ENCODE results near the gene CDH15. TPM values are rescaled to one million over a fixed set of nuclear protein-coding genes. Genes with fewer than 3 reads are reported as not detected.

CDH15 gene
- total RNA-seq, 5 donors from 2014 or later (not counting 1 experiment from before 2014, with no cell fraction given): 0.19 TPM; not detected in 4

- Mint-ChIP-seq H3K27ac (no peak overlapping the region), H3K4me1 (peaks cover 0 to 21% (median 13%) of the 10 kb centered on the region in 3 donors), H3K36me3 (no peaks in the 10 kb centered on the region), H3K9me3 (peaks cover 0 to 4% (median 0%) of the 10 kb centered on the region in 3 donors), H3K4me3 (peak overlapping the region; percentile 52 to 62 (median 59)), H3K27me3 (peaks cover 21 to 54% of the 10 kb centered on the region in 2 donors)
- WGBS (ENCODE audit: insufficient coverage): 4% methylated on average over 57 of the region's 58 CpGs
- POLR2A ChIA-PET: no interaction called here
- Histone ChIP-seq H3K27ac (ENCODE audit: low read length) (no peak overlapping the region), H3K9me3 (no peaks in the 10 kb centered on the region), H3K36me3 (ENCODE audit: control insufficient read depth in 2 of 2, extremely low read depth in 1 of 2, insufficient read depth in 1 of 2, low read length in 1 of 2) (no peaks in the 10 kb centered on the region), H3K4me1 (ENCODE audit: control insufficient read depth in 1 of 2, extremely low read depth in 1 of 2, insufficient read depth in 2 of 2, low read length in 2 of 2) (peaks cover 7 to 16% of the 10 kb centered on the region in 2 experiments), H3K27me3 (replicated peaks in 1 of 2; ENCODE audit: control insufficient read depth in 2 of 2, extremely low read depth in 1 of 2, insufficient read depth in 2 of 2, low read length in 1 of 2) (peaks cover 11 to 66% of the 10 kb centered on the region in 2 experiments), H3K4me3 (ENCODE audit: control insufficient read depth in 1 of 2, extremely low read depth in 1 of 2, low read length in 1 of 2) (peak overlapping the region in 1 of 2 donors; percentile 54)
- ATAC-seq (replicated peaks in 1 of 4) (peak; percentile 3 to 19 (median 10)), DNase-seq (no peak)
- CTCF ChIA-PET: no interaction called here
These were observed 29.4 kb downstream of the CDH15 start for GRCh38 chr16:89200850-89201411.

GRCh38 chr16:89201439-89202377 is 30.2 kb downstream of the CDH15 start:
- H3K27me3 ChIP-seq (replicated peaks in 1 of 2; ENCODE audit: control insufficient read depth in 2 of 2, extremely low read depth in 1 of 2, insufficient read depth in 2 of 2, low read length in 1 of 2): peaks cover 11 to 72% of the 10 kb centered on the region in 2 experiments
- WGBS (ENCODE audit: insufficient coverage): 3% methylated on average over 86 of the region's 111 CpGs
- ChIA-PET CTCF (no interaction called here), POLR2A (no interaction called here)
- H3K9me3 ChIP-seq: no peaks in the 10 kb centered on the region
- no peaks in the 10 kb centered on the region for H3K36me3 ChIP-seq (ENCODE audit: control insufficient read depth in 2 of 2, extremely low read depth in 1 of 2, insufficient read depth in 1 of 2, low read length in 1 of 2)
- Mint-ChIP-seq H3K4me3 (peak overlapping the region; percentile 43 to 57 (median 57)), H3K27me3 (peaks cover 21 to 57% of the 10 kb centered on the region in 2 donors), H3K27ac (no peak overlapping the region), H3K36me3 (no peaks in the 10 kb centered on the region), H3K4me1 (peaks cover 0 to 21% (median 13%) of the 10 kb centered on the region in 3 donors), H3K9me3 (peaks cover 0 to 4% (median 0%) of the 10 kb centered on the region in 3 donors)
- H3K4me1 ChIP-seq (ENCODE audit: control insufficient read depth in 1 of 2, extremely low read depth in 1 of 2, insufficient read depth in 2 of 2, low read length in 2 of 2): peaks cover 7 to 16% of the 10 kb centered on the region in 2 experiments
- H3K27ac ChIP-seq (ENCODE audit: low read length): no peak overlapping the region
- H3K4me3 ChIP-seq (ENCODE audit: control insufficient read depth in 1 of 2, extremely low read depth in 1 of 2, low read length in 1 of 2): peak overlapping the region; percentile 7 to 54
- DNase-seq (peak; percentile 45 to 85 (median 67)), ATAC-seq (replicated peaks in 1 of 4) (peak; percentile 82 to 89 (median 86))

GRCh38 chr16:89202422-89203215 is 31.1 kb downstream of the CDH15 start:
- DNase-seq: no peak
- H3K27me3 ChIP-seq (replicated peaks in 1 of 2; ENCODE audit: control insufficient read depth in 2 of 2, extremely low read depth in 1 of 2, insufficient read depth in 2 of 2, low read length in 1 of 2): peaks cover 11 to 67% of the 10 kb centered on the region in 2 experiments
- H3K4me3 Mint-ChIP-seq: peak overlapping the region; percentile 51 to 57 (median 57)

GRCh38 chr16:89207993-89208392 is 36.4 kb downstream of the CDH15 start:
- no peak overlapping the region for H3K27ac ChIP-seq (ENCODE audit: low read length)
- WGBS (ENCODE audit: insufficient coverage): no CpG with 5 or more reads among the region's 4 CpGs
- no peaks in the 10 kb centered on the region for H3K9me3 ChIP-seq
- Mint-ChIP-seq H3K36me3 (no peaks in the 10 kb centered on the region), H3K27ac (no peak overlapping the region), H3K9me3 (no peaks in the 10 kb centered on the region), H3K27me3 (peaks cover 18 to 60% of the 10 kb centered on the region in 2 donors), H3K4me1 (peaks cover 0 to 2% (median under 1%) of the 10 kb centered on the region in 3 donors), H3K4me3 (no peak overlapping the region)
- ChIA-PET POLR2A (interaction anchor here in 1 of 2 donors (0.5 kb wide), 1 partner anchor 10 kb away, joined by 3 read pairs; no protein-coding TSS in a partner anchor), CTCF (no interaction called here)
- no peaks in the 10 kb centered on the region for H3K36me3 ChIP-seq (ENCODE audit: control insufficient read depth in 2 of 2, extremely low read depth in 1 of 2, insufficient read depth in 1 of 2, low read length in 1 of 2)
- H3K4me3 ChIP-seq (ENCODE audit: control insufficient read depth in 1 of 2, extremely low read depth in 1 of 2, low read length in 1 of 2): no peak overlapping the region
- no peaks in the 10 kb centered on the region for H3K4me1 ChIP-seq (ENCODE audit: control insufficient read depth in 1 of 2, extremely low read depth in 1 of 2, insufficient read depth in 2 of 2, low read length in 2 of 2)
- no peak for DNase-seq
- no peak for ATAC-seq (replicated peaks in 1 of 4)
- peaks cover 5 to 57% of the 10 kb centered on the region in 2 experiments for H3K27me3 ChIP-seq (replicated peaks in 1 of 2; ENCODE audit: control insufficient read depth in 2 of 2, extremely low read depth in 1 of 2, insufficient read depth in 2 of 2, low read length in 1 of 2)

More at GRCh38 chr16:89202422-89203215, 31.1 kb downstream of the CDH15 start:
- Histone ChIP-seq H3K9me3 (no peaks in the 10 kb centered on the region), H3K4me1 (ENCODE audit: control insufficient read depth in 1 of 2, extremely low read depth in 1 of 2, insufficient read depth in 2 of 2, low read length in 2 of 2) (peaks cover 7 to 16% of the 10 kb centered on the region in 2 experiments), H3K4me3 (ENCODE audit: control insufficient read depth in 1 of 2, extremely low read depth in 1 of 2, low read length in 1 of 2) (peak overlapping the region in 1 of 2 donors; percentile 51), H3K27ac (ENCODE audit: low read length) (no peak overlapping the region), H3K36me3 (ENCODE audit: control insufficient read depth in 2 of 2, extremely low read depth in 1 of 2, insufficient read depth in 1 of 2, low read length in 1 of 2) (no peaks in the 10 kb centered on the region)
- no peak for ATAC-seq (replicated peaks in 1 of 4)
- peaks cover 0 to 21% (median 13%) of the 10 kb centered on the region in 3 donors for H3K4me1 Mint-ChIP-seq
- H3K36me3 Mint-ChIP-seq: no peaks in the 10 kb centered on the region
- H3K27ac Mint-ChIP-seq: peak overlapping the region in 1 of 2 donors; percentile 32
- peaks cover 21 to 62% of the 10 kb centered on the region in 2 donors for H3K27me3 Mint-ChIP-seq
- ChIA-PET CTCF (interaction anchor here in 1 of 2 donors (0.9 kb wide), 1 partner anchor 13 kb away, joined by 3 read pairs; no protein-coding TSS in a partner anchor), POLR2A (no interaction called here)
- WGBS (ENCODE audit: insufficient coverage): 43% methylated on average over 33 of the region's 49 CpGs
- peaks cover 0 to 4% (median 0%) of the 10 kb centered on the region in 3 donors for H3K9me3 Mint-ChIP-seq

- no peak overlapping the region for H3K4me3 ChIP-seq (ENCODE audit: control insufficient read depth in 1 of 2, extremely low read depth in 1 of 2, low read length in 1 of 2)
- ChIA-PET CTCF (no interaction called here), POLR2A (interaction anchor here in 1 of 2 donors (0.6 kb wide), 1 partner anchor 128 kb away, joined by 10 read pairs; no protein-coding TSS in a partner anchor)
- H3K4me1 Mint-ChIP-seq: peaks cover 0 to 4% (median 2%) of the 10 kb centered on the region in 3 donors
- peaks cover 0 to 52% of the 10 kb centered on the region in 2 experiments for H3K27me3 ChIP-seq (replicated peaks in 1 of 2; ENCODE audit: control insufficient read depth in 2 of 2, extremely low read depth in 1 of 2, insufficient read depth in 2 of 2, low read length in 1 of 2)
- H3K4me1 ChIP-seq (ENCODE audit: control insufficient read depth in 1 of 2, extremely low read depth in 1 of 2, insufficient read depth in 2 of 2, low read length in 2 of 2): no peaks in the 10 kb centered on the region
- ATAC-seq (replicated peaks in 1 of 4) (no peak), DNase-seq (no peak)
- H3K36me3 Mint-ChIP-seq: no peaks in the 10 kb centered on the region
- H3K27me3 Mint-ChIP-seq: peaks cover 9 to 45% of the 10 kb centered on the region in 2 donors
- H3K9me3 ChIP-seq: no peaks in the 10 kb centered on the region
- no peak overlapping the region for H3K27ac Mint-ChIP-seq
- 64% methylated on average over 14 of the region's 15 CpGs for WGBS (ENCODE audit: insufficient coverage)
- no peak overlapping the region for H3K4me3 Mint-ChIP-seq
- H3K27ac ChIP-seq (ENCODE audit: low read length): no peak overlapping the region
- no peaks in the 10 kb centered on the region for H3K36me3 ChIP-seq (ENCODE audit: control insufficient read depth in 2 of 2, extremely low read depth in 1 of 2, insufficient read depth in 1 of 2, low read length in 1 of 2)
- no peaks in the 10 kb centered on the region for H3K9me3 Mint-ChIP-seq
These were observed 38.0 kb downstream of the CDH15 start for GRCh38 chr16:89209522-89210044.

Measured in T-cell (primary cell).